Neural progenitor cell (in vitro differentiated cells): Measurements from ENCODE around the gene AMPH.

Source experiments
- EZH2phosphoT487 ChIP-seq: fragments of 200-600 bp; sonication (generic); IDR thresholded peaks from 2 replicates; pipeline ENCODE4 v1.6.1; 2017; ENCODE audit warnings: antibody characterized with exemption
- TF ChIP-seq, protein P1 (sequence below): fragments of 200-600 bp; sonication (generic); IDR thresholded peaks from 2 replicates; pipeline ENCODE4 v1.5.1; 2017; ENCODE audit warnings: antibody characterized with exemption, mild to moderate bottlenecking

DNA sequence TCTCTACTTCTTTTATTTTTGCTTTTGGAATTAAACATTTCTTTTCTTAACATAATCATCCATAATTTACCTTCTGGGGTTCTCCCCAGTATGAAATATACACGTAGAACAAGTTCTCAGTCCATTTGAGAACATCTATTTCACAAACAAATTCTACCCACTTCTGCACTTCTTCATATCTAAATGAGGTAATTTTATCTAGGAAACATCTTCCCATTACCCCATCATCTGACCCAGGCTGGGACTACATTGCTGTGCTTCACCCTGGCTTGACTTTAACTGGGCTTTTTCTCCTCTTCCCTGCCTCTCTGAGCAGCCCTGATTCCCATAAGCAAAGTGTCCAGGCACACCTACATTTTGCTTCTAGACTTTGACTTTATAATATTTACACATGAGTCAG is 43.3 kb upstream of the AMPH start:
- TF ChIP-seq, protein P1, sequence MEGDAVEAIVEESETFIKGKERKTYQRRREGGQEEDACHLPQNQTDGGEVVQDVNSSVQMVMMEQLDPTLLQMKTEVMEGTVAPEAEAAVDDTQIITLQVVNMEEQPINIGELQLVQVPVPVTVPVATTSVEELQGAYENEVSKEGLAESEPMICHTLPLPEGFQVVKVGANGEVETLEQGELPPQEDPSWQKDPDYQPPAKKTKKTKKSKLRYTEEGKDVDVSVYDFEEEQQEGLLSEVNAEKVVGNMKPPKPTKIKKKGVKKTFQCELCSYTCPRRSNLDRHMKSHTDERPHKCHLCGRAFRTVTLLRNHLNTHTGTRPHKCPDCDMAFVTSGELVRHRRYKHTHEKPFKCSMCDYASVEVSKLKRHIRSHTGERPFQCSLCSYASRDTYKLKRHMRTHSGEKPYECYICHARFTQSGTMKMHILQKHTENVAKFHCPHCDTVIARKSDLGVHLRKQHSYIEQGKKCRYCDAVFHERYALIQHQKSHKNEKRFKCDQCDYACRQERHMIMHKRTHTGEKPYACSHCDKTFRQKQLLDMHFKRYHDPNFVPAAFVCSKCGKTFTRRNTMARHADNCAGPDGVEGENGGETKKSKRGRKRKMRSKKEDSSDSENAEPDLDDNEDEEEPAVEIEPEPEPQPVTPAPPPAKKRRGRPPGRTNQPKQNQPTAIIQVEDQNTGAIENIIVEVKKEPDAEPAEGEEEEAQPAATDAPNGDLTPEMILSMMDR: no peak
- TF ChIP-seq EZH2phosphoT487: no peak
